Suprapubic skin (tissue), 4 donors: Measurements from ENCODE around the gene STK24. TPM values are rescaled to one million over a fixed set of nuclear protein-coding genes. Genes with fewer than 3 reads are reported as not detected.

ENCODE experiments used
- DNase-seq, 2 donors: peaks; one replicate each; pipeline ENCODE4 v3.0.0-alpha.2; 2019; ENCODE audit warnings: low spot score in 2 of 2
- H3K27ac ChIP-seq: fragments of 200-600 bp; sonication (generic); one replicate; pipeline ENCODE4 v1.5.1; 2019
- H3K27me3 ChIP-seq: fragments of 200-600 bp; sonication (generic); one replicate; pipeline ENCODE4 v1.5.1; 2019
- H3K36me3 ChIP-seq: fragments of 200-600 bp; sonication (generic); one replicate; pipeline ENCODE4 v1.5.1; 2019
- H3K4me1 ChIP-seq: fragments of 200-600 bp; sonication (generic); one replicate; pipeline ENCODE4 v1.5.1; 2019
- H3K4me3 ChIP-seq: fragments of 200-600 bp; sonication (generic); one replicate; pipeline ENCODE4 v1.5.1; 2019; ENCODE audit warnings: mild to moderate bottlenecking
- H3K9me3 ChIP-seq: fragments of 200-600 bp; sonication (generic); one replicate; pipeline ENCODE4 v1.5.1; 2019
- CTCF ChIP-seq, 2 donors: fragments of 200-600 bp in 1 of 2; fragments of 450-650 bp in 1 of 2; sonication (generic) in 1 of 2; IDR thresholded peaks; one replicate each; pipeline ENCODE4 v1.5.1; 2016 to 2019; ENCODE audit warnings: antibody characterized with exemption in 2 of 2, mild to moderate bottlenecking in 1 of 2, moderate library complexity in 1 of 2
- EP300 ChIP-seq: sonication (generic); formaldehyde crosslinking; IDR thresholded peaks from one replicate; pipeline ENCODE4 v1.6.1; 2017; ENCODE audit warnings: antibody characterized with exemption
- POLR2A ChIP-seq, 2 donors: fragments of 450-650 bp; IDR thresholded peaks; one replicate each; pipeline ENCODE4 v1.6.1; 2017; ENCODE audit warnings: antibody characterized with exemption in 2 of 2, mild to moderate bottlenecking in 2 of 2, moderate library complexity in 2 of 2
- POLR2AphosphoS5 ChIP-seq, 3 donors: sonication (generic); formaldehyde crosslinking; IDR thresholded peaks; one replicate each; pipeline ENCODE4 v1.6.1; 2017; ENCODE audit warnings: antibody characterized with exemption in 3 of 3
- WGBS: methylation state at CpG from one replicate; pipeline ENCODE4 v1.1.5; 2018; 5-methylcytosine and 5-hydroxymethylcytosine counted together
- total RNA-seq, 4 donors: library from RNA; depleted of rRNA; stranded (reverse); fragments of >200 nt; gene quantifications; one replicate each; pipeline ENCODE4 v1.1.0, GENCODE V29; 2016

STK24 gene
- total RNA-seq, 4 donors from 2014 or later = 132 to 200 (median 176) TPM

GRCh38 chr13:98407575-98407974, 169.3 kb downstream of the STK24 start:
- WGBS = 88% methylated on average over 4 of the region's 4 CpGs
- no peak overlapping the region for H3K4me3 ChIP-seq
- no peaks in the 10 kb centered on the region for H3K27me3 ChIP-seq
- no peaks in the 10 kb centered on the region for H3K36me3 ChIP-seq
- TF ChIP-seq POLR2AphosphoS5 (IDR thresholded peaks at IDR 0.05) (no peak), EP300 (no peak), POLR2A (IDR thresholded peaks at IDR 0.05) (no peak), CTCF (IDR thresholded peaks at IDR 0.05) (no peak)
- no peak overlapping the region for H3K27ac ChIP-seq
- no peaks in the 10 kb centered on the region for H3K9me3 ChIP-seq
- no peaks in the 10 kb centered on the region for H3K4me1 ChIP-seq
- DNase-seq = no peak

DNA sequence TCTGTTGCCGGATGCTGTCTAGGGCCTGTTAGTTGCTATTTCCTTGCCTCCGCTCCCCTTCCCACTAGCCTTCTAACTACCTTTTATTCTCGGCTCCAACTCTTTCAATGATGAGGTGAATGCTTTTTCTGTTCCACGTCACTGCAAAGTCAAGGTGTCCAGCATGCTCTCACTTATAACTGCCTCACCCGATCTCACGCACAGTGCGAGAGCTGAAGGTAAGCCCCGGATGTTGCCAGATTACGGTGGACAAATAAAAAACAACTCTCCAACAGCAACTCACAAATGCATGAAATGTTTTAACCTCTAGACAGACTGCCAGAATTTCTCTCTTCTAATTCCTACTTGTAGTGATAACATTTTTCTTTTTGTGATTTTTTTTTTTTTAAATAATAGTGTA, 169.9 kb downstream of the STK24 start:
- H3K27ac ChIP-seq = no peak overlapping the region

DNA sequence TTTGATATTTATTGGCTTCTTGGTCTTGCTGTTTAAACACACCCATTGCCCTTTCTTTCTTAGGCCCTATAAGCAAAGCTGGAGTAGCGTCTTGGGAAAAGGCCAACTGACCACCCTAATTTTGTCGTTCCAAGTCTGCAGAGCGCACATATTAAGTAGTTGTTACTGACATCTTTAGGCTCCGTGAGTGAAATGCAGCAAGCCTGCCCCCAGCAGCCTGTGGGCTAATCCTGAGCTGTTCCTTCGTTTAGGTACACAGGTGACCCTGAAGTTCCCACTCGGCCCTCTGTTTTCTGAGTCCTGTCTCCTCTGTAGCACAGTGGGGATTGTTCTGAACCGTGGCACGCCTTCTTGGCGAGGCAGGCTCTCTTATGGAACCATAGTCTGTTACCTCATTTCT, 170.5 kb downstream of the STK24 start:
- Histone ChIP-seq H3K27me3 (no peaks in the 10 kb centered on the region), H3K9me3 (no peaks in the 10 kb centered on the region), H3K4me3 (no peak overlapping the region), H3K4me1 (no peaks in the 10 kb centered on the region), H3K36me3 (no peaks in the 10 kb centered on the region), H3K27ac (no peak overlapping the region)
- no peak for TF ChIP-seq CTCF (IDR thresholded peaks at IDR 0.05)
- TF ChIP-seq POLR2AphosphoS5 (IDR thresholded peaks at IDR 0.05) = no peak
- no peak for TF ChIP-seq POLR2A (IDR thresholded peaks at IDR 0.05)
- TF ChIP-seq EP300 = no peak
- no peak for DNase-seq
- WGBS = 90% methylated on average over 9 of the region's 9 CpGs

More for the DNA sequence above, 169.9 kb downstream of the STK24 start:
- Histone ChIP-seq H3K4me1 (no peaks in the 10 kb centered on the region), H3K9me3 (no peaks in the 10 kb centered on the region), H3K36me3 (no peaks in the 10 kb centered on the region), H3K27me3 (no peaks in the 10 kb centered on the region), H3K4me3 (no peak overlapping the region)
- WGBS = 95% methylated on average over 9 of the region's 9 CpGs
- DNase-seq = no peak
- no peak for TF ChIP-seq CTCF (IDR thresholded peaks at IDR 0.05)
- no peak for TF ChIP-seq POLR2A (IDR thresholded peaks at IDR 0.05)
- TF ChIP-seq EP300 = no peak
- no peak for TF ChIP-seq POLR2AphosphoS5 (IDR thresholded peaks at IDR 0.05)

- H3K36me3 ChIP-seq = no peaks in the 10 kb centered on the region
- no peaks in the 10 kb centered on the region for H3K27me3 ChIP-seq
- TF ChIP-seq EP300 (no peak), POLR2AphosphoS5 (IDR thresholded peaks at IDR 0.05) (no peak), POLR2A (IDR thresholded peaks at IDR 0.05) (no peak), CTCF (IDR thresholded peaks at IDR 0.05) (no peak)
- no peaks in the 10 kb centered on the region for H3K4me1 ChIP-seq
- WGBS = 71% methylated on average over 8 of the region's 8 CpGs
- no peak for DNase-seq
- H3K27ac ChIP-seq = no peak overlapping the region
- H3K9me3 ChIP-seq = no peaks in the 10 kb centered on the region
- no peak overlapping the region for H3K4me3 ChIP-seq
Measured at GRCh38 chr13:98405690-98406344, 171.1 kb downstream of the STK24 start.

GRCh38 chr13:98405107-98405571, 171.8 kb downstream of the STK24 start:
- H3K27me3 ChIP-seq = no peaks in the 10 kb centered on the region
- H3K9me3 ChIP-seq = no peaks in the 10 kb centered on the region
- no peak overlapping the region for H3K4me3 ChIP-seq
- DNase-seq = no peak
- no peak overlapping the region for H3K27ac ChIP-seq
- TF ChIP-seq POLR2A (IDR thresholded peaks at IDR 0.05) (no peak), POLR2AphosphoS5 (IDR thresholded peaks at IDR 0.05) (no peak), CTCF (IDR thresholded peaks at IDR 0.05) (no peak), EP300 (no peak)
- WGBS = 55% methylated on average over 7 of the region's 7 CpGs
- no peaks in the 10 kb centered on the region for H3K4me1 ChIP-seq
- no peaks in the 10 kb centered on the region for H3K36me3 ChIP-seq
